Measurements from ENCODE around the gene ITGB6.

The ITGB6 gene

GRCh38 chr2:160199683-160200389 lies at the start of gene ITGB6:
Gene ITGB6 (minus strand): TSS chr2:160200272. CDS start chr2:160200063, 209 bp downstream.
- DNase-seq (ENCODE audit: low read depth), result no peak

GRCh38 chr2:160247296-160248035 lies 47.4 kb upstream of the ITGB6 start:
- no peak for DNase-seq (ENCODE audit: low read depth)

- DNase-seq (ENCODE audit: low read depth), result no peak
Observed at GRCh38 chr2:160246356-160246755, 46.3 kb upstream of the ITGB6 start.

- DNase-seq (ENCODE audit: low read depth), result no peak
Observed at GRCh38 chr2:160245614-160246155, 45.6 kb upstream of the ITGB6 start.

GRCh38 chr2:160242893-160243564 lies 43.0 kb upstream of the ITGB6 start:
- no peak for DNase-seq (ENCODE audit: low read depth)

- no peak for DNase-seq (ENCODE audit: low read depth)
Observed at GRCh38 chr2:160241251-160242137, 41.4 kb upstream of the ITGB6 start.

- DNase-seq (ENCODE audit: low read depth), result no peak
Observed at GRCh38 chr2:160239436-160239835, 39.4 kb upstream of the ITGB6 start.

- DNase-seq (ENCODE audit: low read depth), result no peak
Observed at GRCh38 chr2:160238392-160238791, 38.3 kb upstream of the ITGB6 start.

- no peak for DNase-seq (ENCODE audit: low read depth)
Observed at GRCh38 chr2:160232905-160233475, 32.9 kb upstream of the ITGB6 start.

GRCh38 chr2:160229591-160229990 lies 29.5 kb upstream of the ITGB6 start:
- no peak for DNase-seq (ENCODE audit: low read depth)

- DNase-seq (ENCODE audit: low read depth), result no peak
Observed at GRCh38 chr2:160228141-160228917, 28.3 kb upstream of the ITGB6 start.

- DNase-seq (ENCODE audit: low read depth), result no peak
Observed at GRCh38 chr2:160227293-160227915, 27.3 kb upstream of the ITGB6 start.

- no peak for DNase-seq (ENCODE audit: low read depth)
Observed at GRCh38 chr2:160226367-160226766, 26.3 kb upstream of the ITGB6 start.

GRCh38 chr2:160225722-160226121 lies 25.6 kb upstream of the ITGB6 start:
- DNase-seq (ENCODE audit: low read depth), result no peak

GRCh38 chr2:160224507-160224906 lies 24.4 kb upstream of the ITGB6 start:
- DNase-seq (ENCODE audit: low read depth), result no peak

GRCh38 chr2:160224060-160224459 lies 24.0 kb upstream of the ITGB6 start:
- DNase-seq (ENCODE audit: low read depth), result no peak

GRCh38 chr2:160223560-160223959 lies 23.5 kb upstream of the ITGB6 start:
- no peak for DNase-seq (ENCODE audit: low read depth)

GRCh38 chr2:160222546-160223283 lies 22.6 kb upstream of the ITGB6 start:
- DNase-seq (ENCODE audit: low read depth), result no peak
